Frontal cortex (tissue), 4 donors: ENCODE data around the gene ZSCAN25. TPM values are rescaled to one million over a fixed set of nuclear protein-coding genes. Genes with fewer than 3 reads are reported as not detected.

Experiments used
- DNase-seq, 2 donors: peaks; one replicate each; pipeline ENCODE4 v3.0.0; 2012; ENCODE audit warnings: low spot score in 2 of 2
- FAIRE-seq: peaks from 2 replicates; lab custom pipeline; 2012; peaks lifted over from hg19 to GRCh38; lab: Jason Lieb, UNC
- total RNA-seq: library from RNA; depleted of rRNA; stranded (reverse); fragments of >200 nt; gene quantifications from one replicate; pipeline ENCODE4 v1.2.3, GENCODE V29; 2014
- donor health status: control.
- donor health status: control.
- donor health status: control.

Gene ZSCAN25
- total RNA-seq, 1 donor from 2014 or later: 12.2 TPM

DNA sequence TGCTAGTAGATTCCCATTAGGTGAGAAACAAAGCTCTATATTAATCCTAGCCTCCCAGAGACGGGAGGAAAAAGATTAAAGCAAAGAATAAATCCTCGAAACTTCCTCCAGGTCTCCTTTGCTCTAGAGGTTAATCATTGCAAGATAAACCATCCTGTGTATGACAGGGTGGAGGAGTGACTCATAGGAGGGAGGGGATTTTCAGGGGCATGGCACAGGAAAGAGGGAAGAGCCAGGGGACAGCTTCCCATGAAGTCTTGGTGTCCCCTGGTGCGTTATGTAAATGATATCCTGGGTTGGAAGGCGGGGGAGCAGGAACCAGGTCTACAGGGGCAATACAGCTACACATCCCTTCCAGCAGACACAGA, 62.3 kb downstream of the ZSCAN25 start:
- FAIRE-seq (no peak), DNase-seq (no peak)

DNA sequence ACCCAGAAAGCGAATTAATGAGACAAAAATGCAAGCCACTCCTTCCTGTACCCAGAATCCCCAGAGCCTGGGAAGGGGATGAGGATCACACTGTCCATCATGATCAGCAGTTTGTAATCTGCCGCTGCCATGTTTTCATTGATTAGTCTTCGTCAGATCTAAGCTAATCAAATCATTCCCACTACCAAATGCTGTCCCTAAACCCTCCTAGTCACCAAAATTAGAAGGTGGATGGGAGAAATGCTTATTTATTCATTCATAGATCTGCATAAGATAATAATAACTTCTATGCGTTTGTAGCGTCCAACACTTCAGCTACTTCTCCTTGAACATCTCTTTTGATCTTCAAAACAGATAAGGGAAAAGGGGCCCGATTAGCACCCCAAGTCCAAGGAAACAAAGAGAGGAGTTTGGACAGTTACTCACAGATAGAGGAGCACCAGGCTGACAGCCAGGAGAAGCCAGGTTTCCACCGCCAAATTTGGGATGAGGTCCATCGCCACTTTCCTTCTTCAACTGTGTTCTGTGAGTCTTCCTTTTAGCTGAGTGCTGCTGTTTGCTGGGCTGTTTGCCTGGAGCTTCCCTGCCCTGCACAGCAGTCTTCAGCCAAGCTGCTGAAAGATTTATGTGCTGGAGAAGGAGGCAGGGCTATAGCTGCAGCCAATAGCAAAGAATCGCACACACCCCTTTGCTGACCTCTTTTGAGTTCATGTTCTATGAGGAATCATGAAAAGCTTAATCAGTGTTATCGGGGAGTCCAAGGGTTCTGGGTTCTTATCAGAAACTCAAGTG, 62.9 kb downstream of the ZSCAN25 start, which contains the start of gene CYP3A5:
Gene CYP3A5, minus strand, starts transcription at position 597 of the 792 bp plus-strand sequence. Its CDS starts 100 bp downstream, at position 497.
- FAIRE-seq (no peak), DNase-seq (no peak)

Other genes starting within 250 kb of the ZSCAN25 start
- 15.1 TPM for gene ARPC1B, start 242.2 kb upstream of the ZSCAN25 start, total RNA-seq
- 15.1 TPM for gene PDAP1, start 208.3 kb upstream of the ZSCAN25 start, total RNA-seq
- 68.5 TPM for gene BUD31, start 208.0 kb upstream of the ZSCAN25 start, total RNA-seq
- gene PTCD1, start 178.1 kb upstream of the ZSCAN25 start, total RNA-seq: 5.7 TPM
- gene CPSF4, start 178.0 kb upstream of the ZSCAN25 start, total RNA-seq: 19.6 TPM
- gene ATP5MF, start 150.8 kb upstream of the ZSCAN25 start, total RNA-seq: 350 TPM
- gene ZNF789, start 144.1 kb upstream of the ZSCAN25 start, total RNA-seq: 20.8 TPM
- 43.2 TPM for gene ZNF394, start 116.7 kb upstream of the ZSCAN25 start, total RNA-seq
- 20.4 TPM for gene ZKSCAN5, start 112.3 kb upstream of the ZSCAN25 start, total RNA-seq
- gene FAM200A, start 64.8 kb upstream of the ZSCAN25 start, total RNA-seq: 19.6 TPM
- 59.9 TPM for gene ZNF655, start 58.3 kb upstream of the ZSCAN25 start, total RNA-seq
- not detected for gene TMEM225B, start 18.7 kb upstream of the ZSCAN25 start, total RNA-seq
- gene CYP3A5, start 63.0 kb downstream of the ZSCAN25 start, total RNA-seq: 1.6 TPM
- gene CYP3A7, start 118.2 kb downstream of the ZSCAN25 start, total RNA-seq: not detected
- not detected for gene CYP3A4, start 167.2 kb downstream of the ZSCAN25 start, total RNA-seq
- gene CYP3A43, start 211.1 kb downstream of the ZSCAN25 start, total RNA-seq: not detected